ENCODE data around the gene CMTM8. TPM values are rescaled to one million over a fixed set of nuclear protein-coding genes. Genes with fewer than 3 reads are reported as not detected.

CMTM8 gene
- total RNA-seq, 1 experiment from 2014 or later: 6.6 TPM

GRCh38 chr3:32414522-32415202, 176.2 kb downstream of the CMTM8 start:
- in situ Hi-C loops (cut with HindIII; ENCODE audit: low sequenced_read_pairs): no loop called here
- no peak for DNase-seq (ENCODE audit: low spot score)

- DNase-seq (ENCODE audit: low spot score): no peak
- in situ Hi-C loops (cut with HindIII; ENCODE audit: low sequenced_read_pairs): no loop called here
Measured at GRCh38 chr3:32419742-32420125, 181.3 kb downstream of the CMTM8 start.

Other genes starting within 250 kb of the CMTM8 start
- 12.9 and 18.9 TPM in 2 replicates for gene GPD1L, start 132.1 kb upstream of the CMTM8 start, total RNA-seq (2014; rRNA removed; shearing (Covaris generic))
- gene CMTM7, start 153.2 kb downstream of the CMTM8 start, total RNA-seq (2014; rRNA removed; shearing (Covaris generic)): 4.5 and 12.4 TPM in 2 replicates

Data from G401 (cell line).